Esophagus (tissue), 2 donors: ENCODE measurements around the gene ENPEP. TPM values are rescaled to one million over a fixed set of nuclear protein-coding genes. Genes with fewer than 3 reads are reported as not detected.

ENCODE experiments used
- H3K27ac ChIP-seq, 2 donors: one replicate each; pipeline ENCODE4 v1.5.1; 2013; ENCODE audit warnings: low read depth in 2 of 2, mild to moderate bottlenecking in 2 of 2, inconsistent platforms in 1 of 2, low read length in 1 of 2, moderate library complexity in 1 of 2
- H3K27me3 ChIP-seq, 2 donors: one replicate each; pipeline ENCODE4 v1.6.1; 2013; ENCODE audit warnings: low read length in 2 of 2, control low read depth in 1 of 2, mild to moderate bottlenecking in 1 of 2; ENCODE audit not compliant: insufficient read depth in 2 of 2, control insufficient read depth in 1 of 2
- H3K36me3 ChIP-seq, 2 donors: one replicate each; pipeline ENCODE4 v1.6.1; 2013; ENCODE audit warnings: low read length in 1 of 2; ENCODE audit not compliant: control insufficient read depth in 2 of 2, insufficient read depth in 2 of 2
- H3K4me1 ChIP-seq, 2 donors: one replicate each; pipeline ENCODE4 v1.6.1; 2013; ENCODE audit warnings: low read length in 1 of 2; ENCODE audit not compliant: control insufficient read depth in 2 of 2, insufficient read depth in 2 of 2
- H3K4me3 ChIP-seq, 2 donors: one replicate each; pipeline ENCODE4 v1.5.1; 2013; ENCODE audit warnings: low read length in 2 of 2, mild to moderate bottlenecking in 2 of 2, low read depth in 1 of 2, moderate library complexity in 1 of 2
- H3K9me3 ChIP-seq, 2 donors: one replicate each; pipeline ENCODE4 v1.6.1; 2013; ENCODE audit warnings: mild to moderate bottlenecking in 2 of 2, low read depth in 1 of 2, low read length in 1 of 2, moderate library complexity in 1 of 2; ENCODE audit not compliant: control insufficient read depth in 2 of 2, insufficient read depth in 1 of 2
- WGBS, 2 donors: extraction: QIAGEN DNeasy Blood & Tissue Kit; methylation state at CpG; one replicate each; pipeline ENCODE4 v1.1.7; 2013; 5-methylcytosine and 5-hydroxymethylcytosine counted together
- polyA plus RNA-seq, 2 donors: library from polyadenylated mRNA; stranded (reverse); fragments of 200-250 nt; gene quantifications; one replicate each; pipeline ENCODE4 v1.2.3, GENCODE V29; 2013
- donor health status: healthy with polysubstance abuse.
- donor health status: Bipolar disorder and iron deficiency.

The ENPEP gene
- polyA plus RNA-seq, 2 donors = 0.10 to 0.20 TPM

DNA sequence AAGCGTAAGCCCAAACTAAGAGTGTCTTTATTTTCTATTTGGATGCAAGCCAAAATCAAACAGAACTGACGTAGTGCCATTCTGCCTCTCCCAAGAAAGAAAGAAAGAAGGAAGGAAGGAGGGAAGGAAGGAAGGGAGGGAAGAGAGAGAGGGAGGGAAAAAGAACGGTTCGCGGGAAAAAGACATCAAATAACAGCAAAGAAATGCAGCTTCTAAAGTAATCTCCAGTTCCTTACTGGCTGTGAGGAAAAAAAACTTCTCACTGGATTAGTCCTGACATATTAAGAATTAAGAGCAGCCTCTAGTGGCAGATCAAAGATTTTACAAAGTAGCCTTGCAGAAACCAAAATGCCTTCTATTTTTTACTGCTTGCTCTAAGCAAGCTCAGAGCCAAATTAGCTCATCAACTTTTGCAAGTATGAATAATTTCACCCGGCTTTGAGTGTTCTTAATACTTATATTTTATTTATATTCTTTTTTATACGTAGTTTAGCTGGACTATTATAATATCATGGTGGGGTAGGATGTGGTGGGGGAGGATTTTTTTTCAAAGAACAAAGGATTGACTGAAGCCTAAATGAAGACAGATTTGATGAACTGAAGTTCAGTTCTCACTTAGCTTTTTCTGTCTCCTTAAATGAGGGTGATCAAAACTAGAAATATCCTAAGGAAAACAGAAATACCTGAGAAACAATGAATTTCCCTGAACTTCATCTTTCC lies 110.3 kb downstream of the ENPEP start:
- Histone ChIP-seq H3K27ac (no peak overlapping the region), H3K36me3 (no peaks in the 10 kb centered on the region), H3K27me3 (no peaks in the 10 kb centered on the region), H3K9me3 (no peaks in the 10 kb centered on the region), H3K4me1 (no peaks in the 10 kb centered on the region), H3K4me3 (no peak overlapping the region)
- 12 to 18% methylated on average over 7 of the region's 7 CpGs for WGBS, 2 donors

DNA sequence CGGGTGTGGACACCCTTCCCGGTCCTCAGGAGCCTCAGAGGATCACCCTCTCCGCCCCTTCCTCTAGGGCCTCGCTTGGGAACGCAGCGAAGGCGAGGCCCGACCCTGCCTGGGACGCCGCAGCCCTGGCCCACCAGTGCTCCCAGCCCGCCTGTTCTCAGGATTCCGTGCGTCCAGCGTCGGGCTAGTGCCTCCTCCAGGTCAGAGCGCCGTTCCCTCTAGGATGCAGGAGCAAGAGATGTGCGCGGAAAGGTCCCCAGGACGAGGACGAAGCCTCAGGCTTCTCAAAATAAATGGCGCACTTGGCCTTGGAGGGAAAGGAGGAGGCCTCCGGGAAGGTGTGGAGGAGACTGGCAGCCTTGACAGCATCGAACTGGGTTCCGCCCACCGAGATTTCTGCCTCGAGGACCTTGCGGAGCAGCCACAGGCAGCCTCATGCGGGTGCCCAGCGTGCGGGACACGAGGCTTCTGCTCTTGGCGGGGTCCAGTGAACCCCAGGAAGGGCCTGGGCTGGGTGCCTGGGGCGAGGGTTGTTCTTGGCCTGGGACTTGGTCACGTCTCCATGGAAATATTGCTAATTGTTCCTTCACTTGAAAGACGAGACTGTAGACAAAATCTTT lies 111.8 kb downstream of the ENPEP start:
- H3K9me3 ChIP-seq = no peaks in the 10 kb centered on the region
- whole genome bisulfite sequencing, 2 donors = 92 to 94% methylated on average over 36 of the region's 36 CpGs
- no peaks in the 10 kb centered on the region for H3K27me3 ChIP-seq
- H3K27ac ChIP-seq = no peak overlapping the region
- H3K4me3 ChIP-seq = no peak overlapping the region
- no peaks in the 10 kb centered on the region for H3K36me3 ChIP-seq
- no peaks in the 10 kb centered on the region for H3K4me1 ChIP-seq

DNA sequence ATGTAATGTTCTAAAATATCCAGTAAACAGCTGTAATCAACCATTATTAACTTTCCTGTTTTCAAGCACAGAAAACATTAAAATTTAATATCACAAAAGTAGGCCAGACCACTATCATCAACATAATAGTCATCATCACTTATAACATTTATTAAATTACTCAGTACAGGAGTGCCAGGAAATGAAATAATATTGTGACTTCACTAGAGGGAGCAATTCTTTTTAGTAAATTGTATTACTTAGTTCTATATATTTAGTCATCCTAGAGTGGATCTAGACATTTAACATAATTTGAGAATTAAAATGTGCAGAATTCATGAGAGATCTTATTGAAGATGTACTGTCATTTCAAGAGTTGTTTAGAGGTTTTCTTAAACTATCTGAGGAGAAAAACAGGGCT lies 113.3 kb downstream of the ENPEP start:
- Histone ChIP-seq H3K27me3 (no peaks in the 10 kb centered on the region), H3K36me3 (no peaks in the 10 kb centered on the region), H3K9me3 (no peaks in the 10 kb centered on the region), H3K4me1 (no peaks in the 10 kb centered on the region), H3K4me3 (no peak overlapping the region), H3K27ac (no peak overlapping the region)

DNA sequence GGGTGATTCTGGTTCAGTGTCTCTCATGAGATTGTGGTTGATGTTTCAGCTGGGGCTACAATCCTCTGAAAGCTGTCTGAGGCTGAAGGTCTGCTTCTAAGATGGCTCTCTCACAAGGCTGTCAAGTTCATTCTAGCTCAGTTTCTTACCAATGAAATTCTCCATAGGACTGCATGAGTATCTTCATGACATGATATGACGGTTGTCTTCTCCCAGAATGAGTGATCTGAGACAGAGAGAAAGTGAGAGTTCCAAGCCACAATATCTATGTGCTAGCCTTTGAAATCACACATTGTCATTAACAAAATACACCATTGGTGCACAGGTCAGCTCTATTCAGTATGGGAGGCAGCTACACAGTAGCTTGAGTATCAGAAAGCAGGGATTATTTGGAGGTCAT lies 119.6 kb downstream of the ENPEP start:
- WGBS, 2 donors = 67 to 74% methylated on average over 1 of the region's 1 CpG
- Histone ChIP-seq H3K4me1 (no peaks in the 10 kb centered on the region), H3K27me3 (no peaks in the 10 kb centered on the region), H3K4me3 (no peak overlapping the region), H3K36me3 (no peaks in the 10 kb centered on the region), H3K27ac (no peak overlapping the region), H3K9me3 (no peaks in the 10 kb centered on the region)

DNA sequence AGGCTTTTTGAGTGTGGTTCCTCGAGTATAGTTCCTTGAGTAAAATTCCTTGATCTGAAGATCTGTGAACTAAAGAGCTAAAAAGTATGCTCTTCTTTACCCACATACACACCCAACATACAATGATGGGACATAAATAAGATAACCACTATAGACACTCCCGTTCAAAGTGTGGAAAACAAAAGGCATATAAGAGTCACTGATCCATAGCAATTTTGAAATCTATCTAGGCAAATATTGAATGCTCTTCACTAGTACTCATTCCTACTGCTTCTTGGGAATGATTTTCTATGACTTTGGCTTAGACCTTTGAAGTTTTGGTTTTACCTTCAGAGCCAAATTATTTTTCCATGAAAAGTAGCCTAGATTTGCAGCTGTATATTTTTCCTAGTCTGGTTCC lies 120.5 kb downstream of the ENPEP start:
- Histone ChIP-seq H3K27me3 (no peaks in the 10 kb centered on the region), H3K27ac (no peak overlapping the region), H3K36me3 (no peaks in the 10 kb centered on the region), H3K9me3 (no peaks in the 10 kb centered on the region), H3K4me3 (no peak overlapping the region), H3K4me1 (no peaks in the 10 kb centered on the region)
- WGBS, 2 donors = 81 to 85% methylated on average over 2 of the region's 2 CpGs

DNA sequence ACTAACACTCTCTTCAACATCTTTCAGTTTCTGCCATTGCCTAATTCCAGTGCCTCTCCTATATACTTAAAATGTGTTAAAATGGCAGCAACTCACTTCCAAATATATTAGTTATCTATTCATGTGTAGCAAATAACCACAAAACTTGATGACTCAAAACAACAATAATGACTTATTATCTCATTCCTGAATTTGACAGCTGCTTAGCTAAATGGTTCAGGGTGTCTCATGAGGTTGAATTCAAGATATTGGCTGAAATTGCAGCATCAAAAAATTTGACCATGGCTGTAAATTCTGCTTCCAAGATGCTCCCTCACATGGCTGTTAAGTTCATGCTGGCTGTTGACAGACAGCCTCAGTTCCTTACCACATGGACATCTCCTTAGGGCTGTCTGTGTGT lies 121.6 kb downstream of the ENPEP start:
- Histone ChIP-seq H3K4me3 (no peak overlapping the region), H3K36me3 (no peaks in the 10 kb centered on the region), H3K27me3 (no peaks in the 10 kb centered on the region), H3K27ac (no peak overlapping the region), H3K4me1 (no peaks in the 10 kb centered on the region), H3K9me3 (no peaks in the 10 kb centered on the region)

DNA sequence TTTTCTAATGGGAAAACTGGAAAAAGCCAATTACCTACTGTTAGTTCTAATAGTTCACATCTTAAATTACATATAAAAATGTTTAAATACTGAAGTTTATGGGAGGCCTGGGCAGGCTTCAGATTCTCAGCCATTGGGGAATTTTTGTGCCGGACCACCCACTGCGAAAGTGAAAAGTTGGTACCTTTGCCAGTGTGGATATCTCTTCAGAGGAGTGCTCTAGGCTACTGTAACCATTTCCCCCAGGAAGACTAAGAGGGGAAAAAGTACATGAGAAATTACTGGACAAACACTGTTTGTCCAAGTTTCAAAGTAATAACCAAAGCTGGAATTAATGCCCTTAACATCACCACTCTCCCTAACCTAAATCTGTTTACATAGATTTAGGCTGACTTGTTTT lies 126.1 kb downstream of the ENPEP start:
- 89 to 95% methylated on average over 2 of the region's 2 CpGs for WGBS, 2 donors
- Histone ChIP-seq H3K9me3 (no peaks in the 10 kb centered on the region), H3K36me3 (no peaks in the 10 kb centered on the region), H3K4me3 (no peak overlapping the region), H3K4me1 (no peaks in the 10 kb centered on the region), H3K27ac (no peak overlapping the region), H3K27me3 (no peaks in the 10 kb centered on the region)

DNA sequence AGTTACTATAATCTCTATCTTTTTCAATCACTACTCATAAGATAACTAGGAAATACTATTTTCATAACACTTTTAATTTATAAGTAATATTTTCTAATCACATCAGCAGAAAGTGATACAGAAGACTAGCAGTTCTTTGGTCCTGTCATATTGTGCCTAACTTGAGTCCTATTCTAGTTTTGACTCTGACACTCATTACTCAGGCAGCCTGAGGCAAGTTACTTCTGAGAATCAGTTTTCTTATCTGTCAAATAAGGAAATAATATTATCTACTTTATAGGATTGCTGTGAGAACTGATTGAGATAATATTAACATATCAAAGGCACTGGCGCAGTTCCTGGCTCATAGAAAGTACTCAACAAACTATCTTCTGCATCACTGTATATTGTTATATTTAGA lies 129.1 kb downstream of the ENPEP start:
- 72 to 80% methylated on average over 1 of the region's 1 CpG for WGBS, 2 donors
- no peaks in the 10 kb centered on the region for H3K9me3 ChIP-seq
- H3K36me3 ChIP-seq = no peaks in the 10 kb centered on the region
- no peak overlapping the region for H3K27ac ChIP-seq
- no peak overlapping the region for H3K4me3 ChIP-seq
- H3K4me1 ChIP-seq = no peaks in the 10 kb centered on the region
- H3K27me3 ChIP-seq = peaks cover 2 to 4% of the 10 kb centered on the region in 2 donors

DNA sequence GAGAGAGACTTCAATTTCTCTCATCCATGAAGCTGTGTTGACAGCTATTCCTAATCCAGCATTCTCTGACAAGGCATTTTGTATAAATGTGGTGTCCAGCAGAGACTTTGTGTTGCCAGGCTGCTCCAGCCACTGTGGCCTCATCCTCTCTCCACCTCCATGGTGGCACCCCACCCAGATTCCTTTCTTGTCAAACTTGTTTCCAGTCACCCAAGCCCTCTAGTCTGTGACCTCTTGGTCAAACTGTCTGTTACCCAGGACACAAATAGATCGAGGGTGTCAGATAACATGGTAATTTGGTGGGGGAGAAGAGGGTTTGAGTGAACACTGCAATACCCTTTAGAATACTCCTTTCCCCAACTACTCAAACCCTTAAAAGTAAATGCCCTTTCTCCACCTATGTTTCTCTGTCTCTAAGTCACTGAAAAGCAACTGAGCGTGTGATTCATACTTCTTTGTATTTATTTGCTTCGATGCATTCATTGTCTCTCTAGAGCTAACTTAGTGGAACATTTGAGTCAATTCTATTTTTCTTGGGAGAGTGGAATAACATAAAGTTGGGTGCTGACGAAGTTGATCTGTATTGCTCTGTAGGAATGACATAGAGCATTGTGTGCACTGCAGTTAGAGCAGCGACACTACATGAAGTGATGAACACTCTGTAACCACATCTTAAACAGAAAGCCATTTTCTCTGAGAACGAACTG lies 133.2 kb downstream of the ENPEP start:
- Histone ChIP-seq H3K9me3 (peaks cover 0 to 9% of the 10 kb centered on the region in 2 donors), H3K36me3 (no peaks in the 10 kb centered on the region), H3K4me3 (no peak overlapping the region), H3K27ac (no peak overlapping the region), H3K27me3 (peaks cover 7 to 29% of the 10 kb centered on the region in 2 donors), H3K4me1 (peaks cover 0 to 3% of the 10 kb centered on the region in 2 donors)
- WGBS, 2 donors = 31 to 32% methylated on average over 6 of the region's 6 CpGs

DNA sequence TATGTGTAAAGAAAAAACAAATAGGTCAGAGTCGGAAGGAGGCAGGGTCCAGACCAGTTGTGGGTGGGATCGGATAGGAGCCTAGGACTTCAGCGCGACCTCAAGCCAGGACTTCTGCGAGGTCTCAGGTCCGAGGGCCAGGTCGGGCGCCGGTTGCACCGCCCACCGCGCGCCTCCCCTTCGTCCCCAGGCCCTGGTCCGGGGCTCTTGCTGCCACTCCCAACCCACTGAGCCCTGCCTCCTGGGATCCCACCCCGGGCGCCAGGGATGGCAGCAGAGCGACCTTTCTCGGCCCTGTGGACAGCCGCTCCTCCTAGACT lies 134.6 kb downstream of the ENPEP start:
- Histone ChIP-seq H3K36me3 (no peaks in the 10 kb centered on the region), H3K27me3 (peaks cover 7 to 40% of the 10 kb centered on the region in 2 donors), H3K27ac (no peak overlapping the region), H3K4me3 (no peak overlapping the region), H3K4me1 (peaks cover 0 to 3% of the 10 kb centered on the region in 2 donors), H3K9me3 (peaks cover 0 to 15% of the 10 kb centered on the region in 2 donors)
- 25 to 29% methylated on average over 17 to 20 of the region's 20 CpGs for WGBS, 2 donors
